GM12875 (cell line): ENCODE results near the gene PLEKHA6.

Experiments used
- H3K4me3 ChIP-seq: one replicate; pipeline ENCODE4 v1.5.1; 2011; ENCODE audit warnings: low read depth, low read length, control low read depth
- CTCF ChIP-seq: IDR thresholded peaks from 2 replicates; pipeline ENCODE4 v1.5.1; 2011; ENCODE audit warnings: low read depth, mild to moderate bottlenecking, control low read depth, inconsistent platforms, low read length, moderate library complexity, borderline replicate concordance; ENCODE audit not compliant: insufficient read depth

Gene PLEKHA6

GRCh38 chr1:204285436-204286305, 74.1 kb downstream of the PLEKHA6 start:
- no peak overlapping the region for H3K4me3 ChIP-seq
- no peak for TF ChIP-seq CTCF

GRCh38 chr1:204284929-204285328, 74.8 kb downstream of the PLEKHA6 start:
- TF ChIP-seq CTCF, result no peak
- no peak overlapping the region for H3K4me3 ChIP-seq

GRCh38 chr1:204283711-204284651, 75.7 kb downstream of the PLEKHA6 start:
- TF ChIP-seq CTCF, result no peak
- no peak overlapping the region for H3K4me3 ChIP-seq

GRCh38 chr1:204282761-204283221, 76.9 kb downstream of the PLEKHA6 start:
- TF ChIP-seq CTCF, result no peak
- H3K4me3 ChIP-seq, result no peak overlapping the region

- no peak for TF ChIP-seq CTCF
- H3K4me3 ChIP-seq, result no peak overlapping the region
Measured at GRCh38 chr1:204280099-204280961, 79.4 kb downstream of the PLEKHA6 start.

- TF ChIP-seq CTCF, result no peak
- no peak overlapping the region for H3K4me3 ChIP-seq
Measured at GRCh38 chr1:204278958-204279357, 80.8 kb downstream of the PLEKHA6 start.
